Measurements from ENCODE around the gene CDHR3.

CDHR3 gene

DNA sequence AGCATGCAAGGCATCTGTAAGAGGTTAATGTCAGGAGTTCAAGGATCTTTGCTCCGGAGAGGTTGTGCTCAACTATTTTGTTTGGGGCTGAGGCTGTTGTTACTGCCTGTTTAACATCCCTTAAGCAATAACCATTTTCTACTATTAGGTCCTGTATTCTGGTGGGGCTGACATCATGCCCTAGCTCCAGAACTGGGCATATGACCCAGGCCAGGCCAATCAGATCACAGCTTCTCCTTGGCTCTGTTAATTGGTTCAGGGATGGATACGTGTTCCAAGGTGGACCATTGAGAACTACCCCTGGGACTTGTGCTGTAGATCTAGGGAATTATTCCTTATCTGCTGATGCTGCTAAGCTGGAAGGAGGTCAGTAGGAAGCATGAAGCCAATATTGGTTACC lies 82.1 kb downstream of the CDHR3 start:
- FAIRE-seq (no peak), DNase-seq (ENCODE audit: extremely low spot score, insufficient read length, low read depth) (no peak)

GRCh38 chr7:106045586-106045985 lies 82.5 kb downstream of the CDHR3 start:
- DNase-seq (ENCODE audit: extremely low spot score, insufficient read length, low read depth) (no peak), FAIRE-seq (no peak)

- FAIRE-seq (no peak), DNase-seq (ENCODE audit: extremely low spot score, insufficient read length, low read depth) (no peak)
Observed at GRCh38 chr7:106047184-106047583, 84.1 kb downstream of the CDHR3 start.

DNA sequence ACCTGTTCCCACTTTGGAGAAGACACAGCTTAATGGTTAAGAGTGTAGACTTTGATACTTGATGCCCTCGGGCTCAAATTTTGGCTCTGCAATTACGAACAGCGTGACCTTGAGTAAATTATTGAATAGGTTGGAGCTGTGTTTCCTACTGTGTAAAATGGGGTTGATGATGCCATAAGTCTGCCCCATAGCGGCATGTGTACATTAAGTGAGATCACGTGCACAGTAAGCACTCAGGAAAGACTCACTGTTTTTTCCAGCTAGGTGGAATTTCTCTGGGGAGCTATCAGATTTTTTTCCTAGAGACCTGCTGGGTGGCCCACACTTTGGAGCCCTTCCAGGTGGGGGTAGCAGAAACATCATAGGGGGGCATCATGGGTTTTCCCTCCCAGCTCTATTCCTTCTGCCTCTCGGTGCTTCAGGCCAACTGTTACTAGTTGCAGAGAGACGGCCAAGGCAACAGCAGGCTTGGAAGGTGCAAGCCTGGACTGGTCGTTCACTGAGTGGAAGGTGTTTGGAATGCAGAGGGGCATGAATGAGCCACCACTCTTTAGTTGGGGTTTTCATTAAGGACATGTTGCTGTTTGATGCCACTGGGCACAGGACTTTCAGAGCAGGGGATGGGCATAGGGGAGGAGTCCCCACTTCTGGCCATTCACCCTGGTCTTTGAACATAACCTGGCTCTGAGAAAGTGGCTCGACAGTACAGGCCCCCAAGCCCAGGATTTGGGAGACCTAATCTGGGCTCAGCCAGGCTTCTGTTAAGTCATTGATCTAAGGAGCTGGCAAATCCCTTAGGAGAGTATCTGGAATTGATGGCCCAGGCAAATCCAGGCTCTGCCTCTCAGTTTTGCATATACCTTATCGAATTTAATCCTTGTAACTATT lies 85.0 kb downstream of the CDHR3 start:
- FAIRE-seq, result no peak
- no peak for DNase-seq (ENCODE audit: extremely low spot score, insufficient read length, low read depth)

GRCh38 chr7:106048706-106049020 lies 85.6 kb downstream of the CDHR3 start:
- DNase-seq (ENCODE audit: extremely low spot score, insufficient read length, low read depth) (no peak), FAIRE-seq (no peak)

- FAIRE-seq, result no peak
- no peak for DNase-seq (ENCODE audit: extremely low spot score, insufficient read length, low read depth)
Observed at GRCh38 chr7:106049139-106049752, 86.2 kb downstream of the CDHR3 start.

DNA sequence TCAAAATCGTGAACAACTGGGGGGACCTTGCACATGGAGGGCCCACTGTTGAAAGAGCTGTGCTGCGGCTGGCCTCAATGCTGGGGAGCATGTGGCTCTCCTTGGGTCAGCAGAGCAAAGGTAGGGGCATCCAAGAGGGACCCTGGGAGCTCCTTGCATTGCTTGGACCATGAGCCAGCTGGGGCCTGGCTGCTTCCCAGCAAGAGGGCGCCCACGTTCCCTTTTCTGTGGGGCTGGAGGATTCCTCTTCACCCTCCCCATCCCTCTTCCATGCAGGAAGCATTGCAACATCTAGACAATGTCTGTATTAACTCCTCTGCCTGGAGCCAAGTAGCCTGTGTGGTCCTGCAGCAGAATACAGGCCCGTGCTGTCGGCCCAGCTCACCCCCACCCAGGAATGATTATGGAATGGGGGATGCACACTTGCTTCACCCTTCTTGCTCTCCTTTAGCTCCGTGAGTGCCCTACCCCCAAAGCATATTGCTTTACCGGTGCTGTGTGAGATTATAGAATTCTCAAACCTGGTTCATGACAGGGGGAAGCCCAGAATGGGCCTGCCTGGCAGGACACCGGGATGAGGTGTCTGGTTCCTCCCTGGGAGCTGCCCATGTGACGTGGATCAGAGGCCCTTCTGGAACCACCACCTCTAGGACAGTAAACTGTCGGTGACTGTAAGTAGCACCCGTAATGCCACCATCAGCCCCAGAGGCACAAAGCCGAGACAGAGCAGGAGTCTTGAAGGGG lies 87.1 kb downstream of the CDHR3 start:
- FAIRE-seq (no peak), DNase-seq (ENCODE audit: extremely low spot score, insufficient read length, low read depth) (no peak)

- no peak for FAIRE-seq
- DNase-seq (ENCODE audit: extremely low spot score, insufficient read length, low read depth), result no peak
Observed at GRCh38 chr7:106050746-106051117, 87.7 kb downstream of the CDHR3 start.

DNA sequence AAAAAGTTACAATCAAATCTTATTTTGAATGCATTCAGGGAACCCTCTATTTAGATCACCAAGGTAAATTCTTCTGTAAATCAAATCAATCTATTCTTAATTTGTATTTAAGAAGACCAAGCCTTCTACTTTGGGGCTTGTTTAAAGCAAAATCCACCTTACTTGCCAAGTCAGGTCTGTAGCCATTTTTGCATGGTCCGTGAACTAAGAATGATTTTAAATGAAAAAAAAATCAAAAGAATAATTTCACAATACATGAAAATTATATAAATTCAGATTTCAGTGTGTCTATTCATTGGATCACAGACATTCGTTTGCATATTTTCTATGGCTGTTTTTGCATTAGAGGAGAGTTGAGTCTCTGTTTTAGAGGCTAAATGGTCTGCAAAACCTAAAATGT lies 89.6 kb downstream of the CDHR3 start:
- no peak for FAIRE-seq
- no peak for DNase-seq (ENCODE audit: extremely low spot score, insufficient read length, low read depth)

- no peak for FAIRE-seq
Observed at GRCh38 chr7:106053109-106053508, 90.0 kb downstream of the CDHR3 start.

DNA sequence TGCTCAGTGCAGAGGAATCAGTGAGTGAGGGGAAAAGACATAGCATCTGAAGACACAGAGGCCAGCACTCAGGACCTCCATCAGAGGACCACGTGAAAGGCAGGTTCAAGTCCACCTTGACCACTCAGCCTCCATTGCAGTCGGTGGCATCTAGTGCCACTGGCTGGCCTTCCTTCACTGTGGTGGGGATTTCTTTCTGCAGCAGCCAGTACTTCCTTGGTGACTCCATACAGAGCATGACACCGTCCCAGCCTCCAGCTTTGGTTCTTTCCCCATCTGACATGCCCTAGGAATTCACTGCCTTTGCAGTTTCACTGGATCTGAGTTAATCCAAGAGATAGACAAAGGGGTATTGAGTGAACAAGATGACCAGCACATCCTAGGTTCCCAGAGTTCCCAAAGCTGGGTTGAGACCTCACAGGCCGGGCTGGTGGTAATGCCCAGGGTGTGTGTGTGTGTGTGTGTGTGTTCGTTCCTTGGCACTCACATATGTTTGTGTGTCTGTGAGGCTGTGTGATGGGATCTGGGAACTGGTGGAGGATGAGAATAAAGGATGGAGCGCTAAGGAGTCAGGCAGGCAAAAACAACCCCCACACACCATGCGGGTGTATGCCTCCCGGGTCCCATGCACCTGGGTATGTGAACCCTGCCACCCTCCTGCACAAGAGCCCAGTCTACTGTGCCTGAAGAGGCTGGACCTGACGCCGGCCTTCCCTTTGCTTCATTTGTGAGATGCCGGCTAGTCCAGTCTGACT lies 91.3 kb downstream of the CDHR3 start:
- FAIRE-seq, result no peak

More at GRCh38 chr7:106053109-106053508, 90.0 kb downstream of the CDHR3 start:
- DNase-seq (ENCODE audit: extremely low spot score, insufficient read length, low read depth), result no peak

GRCh38 chr7:106054971-106055532 lies 92.0 kb downstream of the CDHR3 start:
- DNase-seq (ENCODE audit: extremely low spot score, insufficient read length, low read depth) (no peak), FAIRE-seq (no peak)

More for the DNA sequence above, 91.3 kb downstream of the CDHR3 start:
- DNase-seq (ENCODE audit: extremely low spot score, insufficient read length, low read depth), result no peak

GRCh38 chr7:106056513-106057203 lies 93.6 kb downstream of the CDHR3 start:
- FAIRE-seq, result peak; percentile 84

DNA sequence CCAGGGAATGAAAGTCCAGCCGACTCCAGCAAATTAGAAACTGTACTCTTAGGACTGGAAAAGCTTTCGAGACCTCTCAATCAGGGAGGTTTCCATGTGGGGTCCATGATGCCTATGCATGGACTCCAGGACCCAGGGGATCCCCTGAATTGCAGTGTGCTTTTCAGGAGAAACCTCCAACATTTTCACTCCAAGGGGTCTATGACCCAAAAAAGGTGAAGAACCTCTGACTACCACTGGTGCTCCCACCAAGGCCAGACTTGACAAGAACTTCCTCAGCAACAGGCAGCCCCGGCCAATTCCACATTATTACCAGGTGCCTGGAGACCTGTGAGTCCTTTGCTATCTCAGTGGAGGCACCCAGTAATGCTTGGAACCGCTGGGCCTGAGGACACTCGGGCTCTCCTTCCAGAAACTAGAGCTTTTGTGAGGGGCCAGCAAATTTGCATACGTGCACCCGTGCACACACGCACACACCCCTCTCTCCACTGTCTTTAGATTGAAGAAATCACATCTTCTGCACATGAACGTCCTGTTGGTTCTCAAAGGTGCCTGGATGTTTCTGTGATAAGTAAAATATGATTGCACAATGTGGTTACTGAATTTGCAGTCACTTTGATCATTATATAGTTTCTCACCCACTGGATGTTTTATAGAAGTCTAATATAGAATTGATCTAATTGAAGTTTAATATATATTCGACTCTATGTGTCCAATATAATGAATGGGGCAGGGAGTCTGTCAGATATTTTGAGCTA lies 94.3 kb downstream of the CDHR3 start:
- DNase-seq (ENCODE audit: extremely low spot score, insufficient read length, low read depth) (no peak), FAIRE-seq (no peak)

More at GRCh38 chr7:106056513-106057203, 93.6 kb downstream of the CDHR3 start:
- peak; percentile 70 for DNase-seq (ENCODE audit: extremely low spot score, insufficient read length, low read depth)

- FAIRE-seq (peak; percentile 94), DNase-seq (ENCODE audit: extremely low spot score, insufficient read length, low read depth) (peak; percentile 62)
Observed at GRCh38 chr7:106057962-106058927, 95.2 kb downstream of the CDHR3 start.

DNA sequence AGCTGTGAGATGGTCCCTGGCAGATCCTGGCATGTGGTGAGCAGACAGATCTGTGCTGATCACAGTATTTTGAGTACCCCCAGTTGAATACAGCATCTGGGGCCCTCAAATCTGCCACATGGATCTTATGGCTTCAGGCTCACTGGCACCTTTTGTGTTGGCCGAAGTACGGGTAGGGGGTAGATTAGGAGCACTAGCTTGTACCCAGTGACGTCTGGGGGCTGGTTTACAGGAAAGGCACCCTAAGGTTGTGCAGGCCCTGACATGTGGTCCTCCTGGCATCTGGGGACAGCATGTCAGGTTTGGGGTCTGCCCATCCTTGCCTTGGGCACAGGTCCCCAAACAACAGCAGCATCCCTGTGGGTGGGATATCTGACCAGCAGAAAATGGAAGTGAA lies 95.9 kb downstream of the CDHR3 start:
- DNase-seq (ENCODE audit: extremely low spot score, insufficient read length, low read depth) (no peak), FAIRE-seq (no peak)

GRCh38 chr7:106059556-106059955 lies 96.5 kb downstream of the CDHR3 start:
- DNase-seq (ENCODE audit: extremely low spot score, insufficient read length, low read depth), result no peak
- no peak for FAIRE-seq

Data from GM18507 (cell line).